ENCODE measurements around the gene HS6ST1.

The HS6ST1 gene

GRCh38 chr2:128237911-128238697 lies 80.6 kb downstream of the HS6ST1 start:
- Histone ChIP-seq H3K4me1 (ENCODE audit: control insufficient read depth, insufficient read depth, low read length, poor library complexity, severe bottlenecking) (no peaks in the 10 kb centered on the region), H3K27ac (ENCODE audit: low read depth, low read length, severe bottlenecking) (no peak overlapping the region), H3K4me3 (ENCODE audit: extremely low read depth, insufficient read depth, low read length, poor library complexity, severe bottlenecking) (no peak overlapping the region), H3K9me3 (ENCODE audit: control insufficient read depth, low read length) (no peaks in the 10 kb centered on the region), H3K36me3 (ENCODE audit: control insufficient read depth, insufficient read depth, low read length) (no peaks in the 10 kb centered on the region)
- WGBS, 2 experiments (ENCODE audit: insufficient coverage in 2 of 2): 90 to 100% methylated on average over 6 to 7 of the region's 8 CpGs

DNA sequence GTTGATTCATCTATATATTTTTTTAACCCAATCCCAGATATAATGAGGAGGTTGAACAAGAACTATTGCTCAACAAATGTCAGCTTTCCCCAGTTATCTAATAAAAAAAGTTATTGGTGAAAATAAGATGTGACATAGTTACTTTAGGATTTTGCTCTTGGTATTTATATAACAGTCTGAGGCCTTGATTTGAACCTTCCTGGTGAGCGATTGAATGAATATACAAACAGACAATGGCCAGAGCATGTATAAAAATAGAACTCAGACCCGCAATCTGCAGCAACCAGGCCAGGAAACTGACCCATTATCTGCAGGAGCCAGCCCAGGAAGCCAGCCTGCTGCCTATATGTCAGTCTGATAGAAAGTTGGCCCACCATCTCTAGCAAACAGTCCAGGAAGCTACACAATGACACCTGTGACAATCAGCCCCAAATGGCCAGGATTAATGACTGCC lies 81.6 kb downstream of the HS6ST1 start:
- Histone ChIP-seq H3K27ac (ENCODE audit: low read depth, low read length, severe bottlenecking) (no peak overlapping the region), H3K4me1 (ENCODE audit: control insufficient read depth, insufficient read depth, low read length, poor library complexity, severe bottlenecking) (no peaks in the 10 kb centered on the region), H3K9me3 (ENCODE audit: control insufficient read depth, low read length) (no peaks in the 10 kb centered on the region), H3K36me3 (ENCODE audit: control insufficient read depth, insufficient read depth, low read length) (no peaks in the 10 kb centered on the region), H3K4me3 (ENCODE audit: extremely low read depth, insufficient read depth, low read length, poor library complexity, severe bottlenecking) (no peak overlapping the region)
- WGBS, 2 experiments (ENCODE audit: insufficient coverage in 2 of 2): 88 to 97% methylated on average over 2 of the region's 2 CpGs

DNA sequence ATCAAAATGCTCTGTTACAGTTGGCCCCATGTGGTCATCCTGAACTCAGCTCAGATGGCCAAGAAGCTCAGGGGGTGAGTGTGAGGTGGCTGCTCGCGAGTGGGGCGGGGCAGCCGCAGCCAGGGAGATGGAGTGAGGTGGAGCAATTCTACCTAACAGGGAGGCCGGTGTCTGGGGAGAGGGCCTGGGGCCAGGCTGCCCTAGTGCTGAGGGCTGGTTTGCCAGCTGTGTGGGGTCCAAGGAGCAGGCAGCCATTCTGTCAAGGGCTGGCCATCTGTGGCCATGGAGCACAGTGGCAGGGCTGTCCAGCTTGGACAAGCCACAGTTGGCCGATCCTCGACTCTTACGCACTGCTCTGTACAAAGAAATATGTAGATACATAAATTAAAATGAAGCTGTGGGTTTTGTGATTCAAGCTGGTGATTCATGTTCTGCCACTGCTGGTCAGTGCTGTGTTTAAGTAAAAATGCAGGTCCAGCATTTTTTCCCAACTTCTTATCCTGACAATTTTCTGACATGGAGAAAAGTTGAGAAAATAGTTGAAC lies 82.1 kb downstream of the HS6ST1 start:
- H3K27ac ChIP-seq (ENCODE audit: low read depth, low read length, severe bottlenecking): no peak overlapping the region
- no peak overlapping the region for H3K4me3 ChIP-seq (ENCODE audit: extremely low read depth, insufficient read depth, low read length, poor library complexity, severe bottlenecking)
- H3K4me1 ChIP-seq (ENCODE audit: control insufficient read depth, insufficient read depth, low read length, poor library complexity, severe bottlenecking): no peaks in the 10 kb centered on the region
- no peaks in the 10 kb centered on the region for H3K9me3 ChIP-seq (ENCODE audit: control insufficient read depth, low read length)
- WGBS, 2 experiments (ENCODE audit: insufficient coverage in 2 of 2): 91 to 95% methylated on average over 5 to 7 of the region's 8 CpGs
- H3K36me3 ChIP-seq (ENCODE audit: control insufficient read depth, insufficient read depth, low read length): no peaks in the 10 kb centered on the region

DNA sequence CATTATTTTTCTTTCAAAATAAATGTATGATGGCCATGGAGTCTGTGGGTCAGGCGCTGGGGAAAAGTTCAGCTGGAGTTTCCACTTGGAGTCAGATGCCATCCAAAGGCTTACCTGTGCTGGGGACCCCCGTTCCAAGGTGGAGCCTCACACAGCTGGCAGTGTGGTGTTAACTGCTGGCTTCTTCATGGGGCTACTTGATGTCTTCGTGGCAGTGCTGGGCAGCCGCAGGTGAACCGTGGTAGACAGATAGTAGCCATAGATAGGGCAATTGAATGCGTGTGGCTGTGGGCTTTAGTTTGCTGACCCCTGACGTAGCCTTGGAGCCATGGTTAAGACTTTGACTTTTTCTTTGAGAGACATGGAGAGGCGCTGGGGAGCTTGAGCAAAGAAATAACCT lies 83.1 kb downstream of the HS6ST1 start:
- no peaks in the 10 kb centered on the region for H3K36me3 ChIP-seq (ENCODE audit: control insufficient read depth, insufficient read depth, low read length)
- no peaks in the 10 kb centered on the region for H3K9me3 ChIP-seq (ENCODE audit: control insufficient read depth, low read length)
- WGBS, 2 experiments (ENCODE audit: insufficient coverage in 2 of 2): 89 to 90% methylated on average over 6 to 7 of the region's 8 CpGs
- H3K4me3 ChIP-seq (ENCODE audit: extremely low read depth, insufficient read depth, low read length, poor library complexity, severe bottlenecking): no peak overlapping the region
- no peak overlapping the region for H3K27ac ChIP-seq (ENCODE audit: low read depth, low read length, severe bottlenecking)
- no peaks in the 10 kb centered on the region for H3K4me1 ChIP-seq (ENCODE audit: control insufficient read depth, insufficient read depth, low read length, poor library complexity, severe bottlenecking)

DNA sequence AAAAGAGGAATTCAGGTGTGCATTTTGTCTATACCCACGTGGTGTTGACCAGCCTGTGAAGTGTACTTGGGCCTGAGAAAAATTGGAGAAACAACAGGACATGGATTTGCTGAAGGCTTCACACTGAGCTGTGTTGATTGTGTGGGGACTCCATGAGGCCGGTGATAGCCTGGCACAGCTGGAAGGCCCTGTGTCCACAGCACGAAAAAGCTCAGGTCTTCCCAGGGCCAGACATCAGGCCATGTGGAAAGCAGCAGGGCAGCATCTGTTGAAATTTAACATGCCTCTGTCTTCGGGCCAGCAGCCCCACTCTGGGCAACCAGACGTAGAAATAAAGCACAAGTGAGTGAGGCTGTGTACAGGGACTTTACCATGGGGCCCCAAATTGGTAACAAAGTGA lies 84.1 kb downstream of the HS6ST1 start:
- no peak overlapping the region for H3K27ac ChIP-seq (ENCODE audit: low read depth, low read length, severe bottlenecking)
- no peaks in the 10 kb centered on the region for H3K9me3 ChIP-seq (ENCODE audit: control insufficient read depth, low read length)
- 63 to 77% methylated on average over 4 to 5 of the region's 5 CpGs for WGBS, 2 experiments (ENCODE audit: insufficient coverage in 2 of 2)
- no peak overlapping the region for H3K4me3 ChIP-seq (ENCODE audit: extremely low read depth, insufficient read depth, low read length, poor library complexity, severe bottlenecking)
- H3K36me3 ChIP-seq (ENCODE audit: control insufficient read depth, insufficient read depth, low read length): no peaks in the 10 kb centered on the region
- H3K4me1 ChIP-seq (ENCODE audit: control insufficient read depth, insufficient read depth, low read length, poor library complexity, severe bottlenecking): no peaks in the 10 kb centered on the region

DNA sequence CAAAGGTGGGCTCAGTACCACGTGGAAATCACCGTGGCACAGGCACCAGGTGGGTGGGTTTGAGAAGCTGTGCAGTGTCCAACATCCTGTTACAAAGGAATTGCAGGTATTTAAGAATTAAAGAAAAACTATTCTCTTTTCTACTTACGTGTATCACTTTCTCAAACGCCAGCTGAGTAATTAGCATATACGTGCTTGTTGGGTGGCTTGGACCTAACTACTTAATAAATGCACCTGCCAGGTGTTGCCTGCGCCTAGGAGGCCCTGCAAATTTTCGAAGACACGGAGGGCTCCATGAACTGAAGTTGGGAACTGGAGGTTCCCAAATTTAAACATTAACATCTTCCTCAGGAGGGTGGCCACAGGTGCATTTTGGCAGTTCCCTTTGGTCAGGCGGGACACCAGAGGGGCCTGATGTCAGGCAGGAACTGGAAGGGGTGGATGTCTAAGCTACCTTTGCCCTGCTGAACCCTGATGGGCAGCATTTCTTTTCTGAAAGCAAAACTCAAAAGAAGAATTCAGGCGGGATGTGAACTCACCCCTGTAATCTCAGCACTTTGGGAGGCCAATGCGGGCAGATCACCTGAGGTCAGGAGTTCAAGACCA lies 84.8 kb downstream of the HS6ST1 start:
- Histone ChIP-seq H3K27ac (ENCODE audit: low read depth, low read length, severe bottlenecking) (no peak overlapping the region), H3K36me3 (ENCODE audit: control insufficient read depth, insufficient read depth, low read length) (no peaks in the 10 kb centered on the region), H3K4me3 (ENCODE audit: extremely low read depth, insufficient read depth, low read length, poor library complexity, severe bottlenecking) (peak overlapping the region; percentile 62), H3K9me3 (ENCODE audit: control insufficient read depth, low read length) (no peaks in the 10 kb centered on the region), H3K4me1 (ENCODE audit: control insufficient read depth, insufficient read depth, low read length, poor library complexity, severe bottlenecking) (no peaks in the 10 kb centered on the region)
- 46 to 81% methylated on average over 4 to 9 of the region's 11 CpGs for WGBS, 2 experiments (ENCODE audit: insufficient coverage in 2 of 2)

GRCh38 chr2:128232965-128233789 lies 85.5 kb downstream of the HS6ST1 start:
- H3K27ac ChIP-seq (ENCODE audit: low read depth, low read length, severe bottlenecking): no peak overlapping the region
- WGBS, 2 experiments (ENCODE audit: insufficient coverage in 2 of 2): 1% methylated on average over 44 to 62 of the region's 84 CpGs
- no peaks in the 10 kb centered on the region for H3K36me3 ChIP-seq (ENCODE audit: control insufficient read depth, insufficient read depth, low read length)
- H3K9me3 ChIP-seq (ENCODE audit: control insufficient read depth, low read length): no peaks in the 10 kb centered on the region
- no peaks in the 10 kb centered on the region for H3K4me1 ChIP-seq (ENCODE audit: control insufficient read depth, insufficient read depth, low read length, poor library complexity, severe bottlenecking)
- H3K4me3 ChIP-seq (ENCODE audit: extremely low read depth, insufficient read depth, low read length, poor library complexity, severe bottlenecking): peak overlapping the region; percentile 62

- Histone ChIP-seq H3K4me3 (ENCODE audit: extremely low read depth, insufficient read depth, low read length, poor library complexity, severe bottlenecking) (no peak overlapping the region), H3K9me3 (ENCODE audit: control insufficient read depth, low read length) (no peaks in the 10 kb centered on the region), H3K4me1 (ENCODE audit: control insufficient read depth, insufficient read depth, low read length, poor library complexity, severe bottlenecking) (no peaks in the 10 kb centered on the region), H3K27ac (ENCODE audit: low read depth, low read length, severe bottlenecking) (no peak overlapping the region), H3K36me3 (ENCODE audit: control insufficient read depth, insufficient read depth, low read length) (no peaks in the 10 kb centered on the region)
Observed at GRCh38 chr2:128228894-128229293, 89.8 kb downstream of the HS6ST1 start.

GRCh38 chr2:128227862-128228261 lies 90.8 kb downstream of the HS6ST1 start:
- H3K9me3 ChIP-seq (ENCODE audit: control insufficient read depth, low read length): no peaks in the 10 kb centered on the region
- no peaks in the 10 kb centered on the region for H3K36me3 ChIP-seq (ENCODE audit: control insufficient read depth, insufficient read depth, low read length)
- WGBS, 2 experiments (ENCODE audit: insufficient coverage in 2 of 2): 91 to 100% methylated on average over 1 of the region's 1 CpG
- no peak overlapping the region for H3K27ac ChIP-seq (ENCODE audit: low read depth, low read length, severe bottlenecking)
- no peak overlapping the region for H3K4me3 ChIP-seq (ENCODE audit: extremely low read depth, insufficient read depth, low read length, poor library complexity, severe bottlenecking)
- H3K4me1 ChIP-seq (ENCODE audit: control insufficient read depth, insufficient read depth, low read length, poor library complexity, severe bottlenecking): no peaks in the 10 kb centered on the region

- H3K27ac ChIP-seq (ENCODE audit: low read depth, low read length, severe bottlenecking): no peak overlapping the region
- H3K9me3 ChIP-seq (ENCODE audit: control insufficient read depth, low read length): no peaks in the 10 kb centered on the region
- no peaks in the 10 kb centered on the region for H3K4me1 ChIP-seq (ENCODE audit: control insufficient read depth, insufficient read depth, low read length, poor library complexity, severe bottlenecking)
- 88 to 96% methylated on average over 3 to 4 of the region's 8 CpGs for WGBS, 2 experiments (ENCODE audit: insufficient coverage in 2 of 2)
- no peak overlapping the region for H3K4me3 ChIP-seq (ENCODE audit: extremely low read depth, insufficient read depth, low read length, poor library complexity, severe bottlenecking)
- no peaks in the 10 kb centered on the region for H3K36me3 ChIP-seq (ENCODE audit: control insufficient read depth, insufficient read depth, low read length)
Observed at GRCh38 chr2:128219891-128220290, 98.8 kb downstream of the HS6ST1 start.
